Measurements from ENCODE around the gene PTBP2. TPM values are rescaled to one million over a fixed set of nuclear protein-coding genes. Genes with fewer than 3 reads are reported as not detected.

The PTBP2 gene
- total RNA-seq, 4 donors from 2014 or later: 117 to 161 (median 121) TPM

DNA sequence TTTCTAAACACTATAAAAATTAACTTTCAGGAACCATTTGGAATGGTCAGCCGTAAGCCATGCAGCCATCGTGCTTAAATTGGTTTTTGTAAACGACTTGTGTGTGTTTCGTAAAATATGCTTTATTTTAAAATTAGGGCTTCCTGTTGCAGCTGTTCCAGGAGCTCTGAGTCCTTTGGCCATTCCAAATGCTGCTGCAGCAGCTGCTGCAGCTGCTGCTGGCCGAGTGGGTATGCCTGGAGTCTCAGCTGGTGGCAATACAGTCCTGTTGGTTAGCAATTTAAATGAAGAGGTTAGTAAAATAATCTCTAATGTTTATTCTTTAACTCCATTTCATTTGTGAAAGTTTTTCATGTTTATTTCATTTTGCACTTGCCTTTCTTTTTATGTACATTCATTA lies 83.1 kb downstream of the PTBP2 start:
- peaks cover 0 to 15% of the 10 kb centered on the region in 2 donors for H3K36me3 ChIP-seq
- peaks cover 0 to 24% (median 0%) of the 10 kb centered on the region in 3 donors for H3K4me1 ChIP-seq
- H3K27me3 ChIP-seq: no peaks in the 10 kb centered on the region
- H3K4me3 ChIP-seq: no peak overlapping the region
- WGBS, 2 donors (ENCODE audit: low coverage in 1 of 2): 32 to 37% methylated on average over 4 to 5 of the region's 5 CpGs
- ATAC-seq: no peak
- no peak overlapping the region for H3K27ac ChIP-seq
- TF ChIP-seq, protein P1, sequence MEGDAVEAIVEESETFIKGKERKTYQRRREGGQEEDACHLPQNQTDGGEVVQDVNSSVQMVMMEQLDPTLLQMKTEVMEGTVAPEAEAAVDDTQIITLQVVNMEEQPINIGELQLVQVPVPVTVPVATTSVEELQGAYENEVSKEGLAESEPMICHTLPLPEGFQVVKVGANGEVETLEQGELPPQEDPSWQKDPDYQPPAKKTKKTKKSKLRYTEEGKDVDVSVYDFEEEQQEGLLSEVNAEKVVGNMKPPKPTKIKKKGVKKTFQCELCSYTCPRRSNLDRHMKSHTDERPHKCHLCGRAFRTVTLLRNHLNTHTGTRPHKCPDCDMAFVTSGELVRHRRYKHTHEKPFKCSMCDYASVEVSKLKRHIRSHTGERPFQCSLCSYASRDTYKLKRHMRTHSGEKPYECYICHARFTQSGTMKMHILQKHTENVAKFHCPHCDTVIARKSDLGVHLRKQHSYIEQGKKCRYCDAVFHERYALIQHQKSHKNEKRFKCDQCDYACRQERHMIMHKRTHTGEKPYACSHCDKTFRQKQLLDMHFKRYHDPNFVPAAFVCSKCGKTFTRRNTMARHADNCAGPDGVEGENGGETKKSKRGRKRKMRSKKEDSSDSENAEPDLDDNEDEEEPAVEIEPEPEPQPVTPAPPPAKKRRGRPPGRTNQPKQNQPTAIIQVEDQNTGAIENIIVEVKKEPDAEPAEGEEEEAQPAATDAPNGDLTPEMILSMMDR (IDR thresholded peaks at IDR 0.05): no peak
- no peak for TF ChIP-seq POLR2AphosphoS5 (IDR thresholded peaks at IDR 0.05)
- no peak for TF ChIP-seq POLR2A (IDR thresholded peaks at IDR 0.05)
- no peak for TF ChIP-seq EP300 (IDR thresholded peaks at IDR 0.05)
- H3K9me3 ChIP-seq: no peaks in the 10 kb centered on the region

DNA sequence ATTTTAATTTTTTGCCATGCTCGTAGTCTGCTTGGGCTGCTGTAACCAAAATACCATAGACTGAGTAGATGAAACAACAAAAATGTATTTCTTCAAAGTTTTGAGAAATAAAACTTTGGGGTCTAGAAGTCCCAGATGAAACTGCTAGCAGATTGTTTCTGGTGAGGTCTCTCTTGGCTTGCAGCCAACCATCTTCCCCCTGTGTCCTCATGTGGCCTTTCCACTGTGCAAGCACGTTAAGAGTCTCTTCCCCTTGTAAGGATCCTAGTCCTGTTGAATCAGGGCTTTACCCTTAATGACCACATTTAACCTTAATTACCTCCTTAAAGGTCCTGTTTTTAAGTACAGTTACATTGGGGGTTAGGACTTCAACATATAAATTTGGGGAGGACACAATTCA lies 86.6 kb downstream of the PTBP2 start:
- no peak overlapping the region for H3K4me3 ChIP-seq
- no peak for ATAC-seq
- no peaks in the 10 kb centered on the region for H3K9me3 ChIP-seq
- no peak overlapping the region for H3K27ac ChIP-seq
- WGBS, 2 donors (ENCODE audit: low coverage in 1 of 2): 50 to 83% methylated on average over 1 to 2 of the region's 2 CpGs
- TF ChIP-seq POLR2A (IDR thresholded peaks at IDR 0.05): no peak
- no peak for TF ChIP-seq EP300 (IDR thresholded peaks at IDR 0.05)
- no peaks in the 10 kb centered on the region for H3K27me3 ChIP-seq
- peaks cover 0 to 24% (median 0%) of the 10 kb centered on the region in 3 donors for H3K4me1 ChIP-seq
- H3K36me3 ChIP-seq: peaks cover 0 to 33% of the 10 kb centered on the region in 2 donors

DNA sequence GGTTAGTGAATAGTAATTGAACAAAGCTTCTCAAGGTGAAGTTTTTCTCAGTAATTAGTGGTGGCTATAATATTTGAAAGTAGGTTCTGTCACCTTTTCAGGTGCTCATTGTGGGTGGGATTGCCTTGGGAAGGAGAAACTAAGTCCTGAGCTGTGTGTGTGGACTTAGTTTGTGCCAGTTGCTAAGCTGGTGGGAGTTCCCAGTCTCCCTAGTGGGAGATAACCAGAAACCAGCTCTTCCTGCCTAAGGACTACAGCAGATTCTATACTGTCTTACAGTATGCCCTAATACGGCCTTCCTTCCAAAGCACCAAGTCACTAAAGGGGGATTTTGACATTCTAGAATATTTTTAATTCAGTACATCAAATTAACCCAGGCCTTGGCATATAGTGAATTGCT lies 94.3 kb downstream of the PTBP2 start:
- Histone ChIP-seq H3K4me3 (no peak overlapping the region), H3K4me1 (peaks cover 0 to 16% (median 3%) of the 10 kb centered on the region in 3 donors), H3K27ac (no peak overlapping the region), H3K9me3 (no peaks in the 10 kb centered on the region), H3K36me3 (peaks cover 0 to 34% of the 10 kb centered on the region in 2 donors), H3K27me3 (no peaks in the 10 kb centered on the region)
- no peak for ATAC-seq
- TF ChIP-seq POLR2AphosphoS5 (IDR thresholded peaks at IDR 0.05) (no peak), EP300 (IDR thresholded peaks at IDR 0.05) (no peak)
- TF ChIP-seq, protein P1 (IDR thresholded peaks at IDR 0.05): no peak
- 100% methylated on average over 1 of the region's 1 CpG for WGBS, 2 donors (ENCODE audit: low coverage in 1 of 2)

DNA sequence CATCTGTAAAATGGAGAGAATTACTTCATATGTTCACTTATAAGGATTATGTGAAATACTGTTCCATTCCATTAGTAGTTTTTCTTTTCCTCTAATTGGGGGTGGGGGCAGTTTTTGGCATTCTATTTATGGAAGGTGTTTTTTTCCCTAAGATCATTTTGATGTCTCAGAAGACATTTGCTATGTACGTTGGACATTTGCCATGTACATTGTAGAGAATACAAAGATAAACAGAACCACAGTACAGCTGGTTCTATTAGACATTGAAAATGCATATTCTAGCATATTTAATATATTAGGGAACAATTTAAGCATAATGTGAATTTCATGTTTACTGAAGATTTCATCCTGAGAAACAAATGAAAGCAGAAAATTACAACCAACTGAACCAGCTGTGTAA lies 98.5 kb downstream of the PTBP2 start:
- TF ChIP-seq POLR2AphosphoS5 (IDR thresholded peaks at IDR 0.05) (no peak), POLR2A (IDR thresholded peaks at IDR 0.05) (no peak), EP300 (IDR thresholded peaks at IDR 0.05) (no peak)
- TF ChIP-seq, protein P1 (IDR thresholded peaks at IDR 0.05): no peak
- no peaks in the 10 kb centered on the region for H3K36me3 ChIP-seq
- WGBS, 2 donors (ENCODE audit: low coverage in 1 of 2): 9 to 43% methylated on average over 1 of the region's 1 CpG

DNA sequence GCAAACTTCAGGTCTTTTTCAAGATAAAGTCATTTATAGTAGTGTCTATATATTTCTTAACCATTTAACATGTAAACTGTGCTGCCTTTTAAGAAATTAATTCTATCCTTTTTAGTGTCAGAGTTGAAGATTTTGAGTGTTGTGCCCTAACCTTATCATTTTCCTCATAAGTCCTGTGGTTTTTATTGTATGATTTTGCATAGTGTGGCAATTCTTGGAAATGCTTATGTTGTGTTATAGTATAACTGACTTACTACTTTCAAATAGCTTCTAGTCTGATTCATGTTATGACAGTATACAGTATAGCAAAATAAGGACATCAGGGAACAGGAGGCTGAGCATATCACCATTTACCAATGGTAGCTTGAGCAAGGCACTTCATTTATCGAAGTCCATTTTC lies 99.1 kb downstream of the PTBP2 start:
- no peak overlapping the region for H3K27ac ChIP-seq
- H3K36me3 ChIP-seq: no peaks in the 10 kb centered on the region
- H3K27me3 ChIP-seq: no peaks in the 10 kb centered on the region
- WGBS, 2 donors (ENCODE audit: low coverage in 1 of 2): 100% methylated on average over 1 of the region's 1 CpG
- H3K4me1 ChIP-seq: peaks cover 0 to 16% (median 3%) of the 10 kb centered on the region in 3 donors
- TF ChIP-seq EP300 (IDR thresholded peaks at IDR 0.05) (no peak), POLR2AphosphoS5 (IDR thresholded peaks at IDR 0.05) (no peak), POLR2A (IDR thresholded peaks at IDR 0.05) (no peak)
- TF ChIP-seq, protein P1 (IDR thresholded peaks at IDR 0.05): no peak
- no peak overlapping the region for H3K4me3 ChIP-seq
- no peak for ATAC-seq
- H3K9me3 ChIP-seq: no peaks in the 10 kb centered on the region

More for the DNA sequence above, 98.5 kb downstream of the PTBP2 start:
- Histone ChIP-seq H3K4me1 (peaks cover 0 to 16% (median 3%) of the 10 kb centered on the region in 3 donors), H3K27ac (no peak overlapping the region), H3K9me3 (no peaks in the 10 kb centered on the region), H3K4me3 (no peak overlapping the region), H3K27me3 (no peaks in the 10 kb centered on the region)
- no peak for ATAC-seq

Measured in gastroesophageal sphincter (tissue), 4 donors.